ENCODE results near the gene ERVMER34-1. TPM values are rescaled to one million over a fixed set of nuclear protein-coding genes. Genes with fewer than 3 reads are reported as not detected.

Gene ERVMER34-1
- total RNA-seq, 4 donors from 2014 or later = 0.31 to 0.60 (median 0.37) TPM; not detected in 1

- no peak for DNase-seq (ENCODE audit: low spot score)
- TF ChIP-seq CTCF (IDR thresholded peaks at IDR 0.05) = no peak
- ATAC-seq (ENCODE audit: low FRiP score) = no peak
These were observed 24.2 kb downstream of the ERVMER34-1 start for GRCh38 chr4:52726826-52727580.

DNA sequence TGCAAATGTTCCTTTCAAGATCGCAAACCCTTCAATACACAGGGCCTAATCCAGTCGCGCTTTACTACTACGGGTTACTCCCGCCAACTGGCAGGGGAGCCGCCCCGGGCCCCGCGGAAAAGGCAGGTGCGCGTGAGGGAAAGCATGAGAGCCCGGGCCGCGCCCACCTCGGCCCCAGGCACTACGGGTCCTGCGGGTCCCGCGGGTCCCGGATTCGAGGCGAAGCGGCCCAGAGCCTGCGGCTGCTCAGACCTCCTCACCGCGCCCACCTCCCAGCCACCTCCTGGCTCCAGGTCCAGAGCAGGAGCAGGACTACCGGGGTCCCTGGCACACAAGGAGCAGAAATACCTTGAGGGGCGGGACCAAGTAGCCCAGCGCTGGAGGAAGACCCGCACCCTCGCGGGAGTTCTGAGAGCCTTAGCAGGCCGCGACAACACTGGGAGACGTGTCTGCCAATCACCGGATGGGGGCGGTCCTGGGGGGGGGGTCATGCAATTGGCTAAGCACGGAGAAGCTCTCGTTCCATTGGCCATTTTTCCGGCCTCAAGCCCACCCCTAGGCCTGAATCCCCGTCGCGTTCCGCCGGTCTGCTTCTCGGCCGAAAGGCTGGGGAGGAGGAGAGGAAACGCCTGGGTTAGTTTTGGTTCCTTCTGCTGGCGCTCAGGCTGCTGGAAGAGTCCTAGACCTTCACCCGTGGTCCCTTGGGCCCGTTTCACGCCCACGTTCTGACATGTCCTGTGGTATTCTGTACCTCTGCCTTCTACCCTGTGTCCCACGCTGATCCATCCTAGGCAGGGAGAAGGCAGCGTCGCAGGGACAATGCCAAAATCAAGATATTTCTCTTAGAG, 29.0 kb downstream of the ERVMER34-1 start:
- DNase-seq (ENCODE audit: low spot score) = peak; percentile 61
- no peak for TF ChIP-seq CTCF (IDR thresholded peaks at IDR 0.05)
- ATAC-seq (ENCODE audit: low FRiP score) = peak; percentile 100

GRCh38 chr4:52718123-52718522, 33.1 kb downstream of the ERVMER34-1 start:
- TF ChIP-seq CTCF (IDR thresholded peaks at IDR 0.05) = no peak
- no peak for DNase-seq (ENCODE audit: low spot score)
- no peak for ATAC-seq (ENCODE audit: low FRiP score)

DNA sequence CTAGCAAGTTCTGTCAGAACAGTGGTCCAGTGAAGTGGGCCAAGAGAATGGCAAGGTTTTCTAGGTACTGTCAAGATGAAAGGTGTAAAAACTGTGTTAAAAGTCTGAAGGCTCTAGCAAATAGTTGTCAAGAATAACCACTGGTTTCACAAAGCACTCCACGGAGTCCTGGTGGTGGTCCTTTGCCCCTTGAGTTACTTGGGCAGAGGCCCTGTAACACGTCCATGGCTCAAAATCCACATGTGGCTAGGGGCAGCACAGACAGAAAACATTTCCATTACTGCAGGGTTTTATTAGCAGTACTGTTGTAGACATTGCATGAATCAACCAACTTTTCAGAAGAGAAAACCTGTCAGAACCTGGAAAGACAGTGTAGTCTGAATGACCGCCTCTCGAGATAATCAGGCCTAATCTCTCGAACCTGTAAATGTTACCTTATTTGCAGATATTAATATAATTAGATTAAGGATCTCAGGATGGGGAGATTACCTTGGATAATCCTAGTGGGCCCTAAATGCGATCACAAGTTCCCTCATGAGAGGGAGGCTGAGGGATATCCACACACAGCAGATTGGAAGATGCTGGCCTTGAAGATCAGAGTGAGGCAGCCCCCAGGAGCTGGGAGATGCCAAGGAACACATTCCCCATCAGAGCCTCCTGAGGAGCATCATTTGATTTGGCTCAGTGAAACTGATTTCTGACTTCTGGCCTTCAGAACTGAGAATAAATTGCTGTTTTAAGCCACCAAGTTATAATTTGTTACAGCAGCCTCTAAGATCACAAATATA, 34.7 kb downstream of the ERVMER34-1 start:
- ATAC-seq (ENCODE audit: low FRiP score) = no peak
- no peak for DNase-seq (ENCODE audit: low spot score)
- TF ChIP-seq CTCF (IDR thresholded peaks at IDR 0.05) = no peak

GRCh38 chr4:52715914-52716313, 35.3 kb downstream of the ERVMER34-1 start:
- DNase-seq (ENCODE audit: low spot score) (no peak), ATAC-seq (ENCODE audit: low FRiP score) (no peak)
- TF ChIP-seq CTCF (IDR thresholded peaks at IDR 0.05) = no peak

GRCh38 chr4:52715255-52715897, 35.8 kb downstream of the ERVMER34-1 start:
- DNase-seq (ENCODE audit: low spot score) = no peak

More at GRCh38 chr4:52715255-52715897, 35.8 kb downstream of the ERVMER34-1 start:
- no peak for ATAC-seq (ENCODE audit: low FRiP score)
- TF ChIP-seq CTCF (IDR thresholded peaks at IDR 0.05) = no peak
